ENCODE results near the gene CLEC9A. TPM values are rescaled to one million over a fixed set of nuclear protein-coding genes. Genes with fewer than 3 reads are reported as not detected.
A peak's percentile ranks its signal among the peaks of the same experiment; 100 is the strongest.

Gene CLEC9A
- total and polyA plus RNA-seq, 2 experiments from 2014 or later = not detected

DNA sequence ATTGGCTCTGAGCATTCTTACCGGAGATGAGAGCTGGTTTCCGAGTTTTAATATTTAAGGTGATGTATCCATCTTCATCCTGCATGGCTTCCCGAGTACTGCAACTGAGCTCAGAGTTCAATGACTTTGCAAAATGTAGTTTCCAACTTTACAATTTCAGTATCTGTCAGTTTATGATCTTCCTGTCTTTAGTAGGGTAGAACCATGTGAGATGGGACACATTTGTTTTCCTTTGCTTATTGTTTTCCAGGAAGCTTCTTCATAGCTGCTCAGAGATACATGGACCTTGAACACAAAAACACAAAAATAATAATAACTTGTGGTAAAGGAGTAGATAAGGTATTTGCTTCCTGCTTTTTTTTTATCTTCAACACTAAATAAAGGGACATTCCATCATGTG lies 31.5 kb upstream of the CLEC9A start, which contains the start of gene CLEC1B:
TSS of gene CLEC1B (minus strand) at position 106 of the 400 bp plus-strand sequence. CDS start at position 85, 21 bp downstream.
- no peak within 1 kb of the TSS for H3K27ac Mint-ChIP-seq
- H3K4me1 Mint-ChIP-seq = no peaks in the 10 kb centered on the region
- no peaks in the 10 kb centered on the region for H3K27me3 Mint-ChIP-seq (ENCODE audit: insufficient read depth, low read depth, poor library complexity)
- no peaks in the 10 kb centered on the region for H4K20me1 ChIP-seq (replicated peaks; ENCODE audit: insufficient read depth)
- H3K36me3 Mint-ChIP-seq (ENCODE audit: low read depth) = no peaks in the 10 kb centered on the region
- no peaks in the 10 kb centered on the region for H3K27me3 ChIP-seq (ENCODE audit: insufficient read depth)
- H3K4me1 ChIP-seq (ENCODE audit: insufficient read depth) = no peaks in the 10 kb centered on the region
- H3K9me2 ChIP-seq (ENCODE audit: insufficient read depth) = no peaks in the 10 kb centered on the region
- DNase-seq (ENCODE audit: low spot score) (no peak), ATAC-seq (no peak)
- no peaks in the 10 kb centered on the region for H3K79me2 ChIP-seq (replicated peaks; ENCODE audit: insufficient read depth)
- H3K4me2 ChIP-seq = no peak within 1 kb of the TSS
- TF ChIP-seq CTCF (conservative IDR thresholded peaks at IDR 0.05; ENCODE audit: low read depth in 2 of 2) (no peak), NANOG (IDR thresholded peaks at IDR 0.05; ENCODE audit: borderline replicate concordance) (no peak), CREB1 (CRISPR knock-in tag; IDR thresholded peaks at IDR 0.05; ENCODE audit: low read depth) (no peak), REST (IDR thresholded peaks at IDR 0.05; ENCODE audit: unreplicated experiment) (no peak), JUNB (IDR thresholded peaks at IDR 0.05; ENCODE audit: unreplicated experiment) (no peak)
- H3K9me3 Mint-ChIP-seq = no peaks in the 10 kb centered on the region
- H3K36me3 ChIP-seq (ENCODE audit: insufficient read depth) = no peaks in the 10 kb centered on the region
- no peaks in the 10 kb centered on the region for H3F3A ChIP-seq (replicated peaks; ENCODE audit: low read depth)
- no peak within 1 kb of the TSS for H3K4me3 ChIP-seq
- H3K4me3 Mint-ChIP-seq = no peak within 1 kb of the TSS
- H3K27ac ChIP-seq (ENCODE audit: low read depth) = no peak within 1 kb of the TSS
- H2AFZ ChIP-seq = no peak within 1 kb of the TSS

DNA sequence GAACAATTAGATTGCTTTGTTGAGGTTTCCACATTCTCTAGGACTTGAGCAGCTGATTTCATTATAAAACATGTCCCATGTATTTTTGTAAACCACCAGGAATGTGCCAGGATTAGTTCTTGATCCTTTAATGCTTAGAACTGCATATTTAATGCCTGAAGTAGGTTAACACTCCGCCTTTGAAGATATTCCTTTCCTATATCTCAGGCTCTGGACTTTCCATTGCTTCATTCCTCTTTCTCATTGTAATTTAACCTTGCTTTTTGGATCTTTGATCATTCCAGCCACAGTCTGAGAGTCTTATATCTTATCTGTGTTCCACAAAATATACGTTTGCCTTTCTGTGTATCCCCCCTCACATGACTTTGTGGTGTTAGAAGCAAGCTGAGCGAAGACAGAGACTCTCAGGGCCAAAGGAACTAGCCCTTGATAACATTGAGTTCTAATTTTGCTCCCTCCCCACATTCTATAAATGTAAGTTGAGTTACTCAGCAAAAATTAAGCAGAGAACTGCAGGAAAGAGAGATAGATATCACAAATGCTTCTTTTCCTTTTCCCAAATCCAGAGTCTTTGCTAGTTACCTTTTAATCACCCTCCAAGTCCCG lies 29.2 kb upstream of the CLEC9A start:
- ATAC-seq (no peak), DNase-seq (ENCODE audit: low spot score) (no peak)
- Histone ChIP-seq H3K36me3 (ENCODE audit: insufficient read depth) (no peaks in the 10 kb centered on the region), H3K4me3 (no peak overlapping the region), H3K27me3 (ENCODE audit: insufficient read depth) (no peaks in the 10 kb centered on the region), H4K20me1 (replicated peaks; ENCODE audit: insufficient read depth) (no peaks in the 10 kb centered on the region), H3K79me2 (replicated peaks; ENCODE audit: insufficient read depth) (no peaks in the 10 kb centered on the region), H2AFZ (peak overlapping the region; percentile 44; the same call in 1 of the 2 replicates), H3K4me2 (no peak overlapping the region), H3F3A (replicated peaks; ENCODE audit: low read depth) (no peaks in the 10 kb centered on the region), H3K27ac (ENCODE audit: low read depth) (no peak overlapping the region), H3K4me1 (ENCODE audit: insufficient read depth) (no peaks in the 10 kb centered on the region), H3K9me2 (ENCODE audit: insufficient read depth) (no peaks in the 10 kb centered on the region)
- H3K4me3 Mint-ChIP-seq = no peak overlapping the region
- no peak overlapping the region for H3K27ac Mint-ChIP-seq
- no peaks in the 10 kb centered on the region for H3K4me1 Mint-ChIP-seq
- H3K27me3 Mint-ChIP-seq (ENCODE audit: insufficient read depth, low read depth, poor library complexity) = no peaks in the 10 kb centered on the region
- TF ChIP-seq ZNF114 (CRISPR knock-in tag; IDR thresholded peaks at IDR 0.05) = no peak
- H3K9me3 Mint-ChIP-seq = no peaks in the 10 kb centered on the region
- no peaks in the 10 kb centered on the region for H3K36me3 Mint-ChIP-seq (ENCODE audit: low read depth)
